Transverse colon (tissue), 4 donors: Measurements from ENCODE around the gene CYP1B1. TPM values are rescaled to one million over a fixed set of nuclear protein-coding genes. Genes with fewer than 3 reads are reported as not detected.

Experiments
- DNase-seq: peaks from one replicate; pipeline ENCODE4 v3.0.0-alpha.2; 2019
- H3K27ac ChIP-seq, 4 donors: fragments of 200-600 bp; sonication (generic); 2 replicates each; pipeline ENCODE4 v1.5.1; 2016 to 2018; ENCODE audit warnings: inconsistent platforms in 4 of 4
- H3K27me3 ChIP-seq: fragments of 200-600 bp; sonication (generic); 2 replicates; pipeline ENCODE4 v1.5.1; 2017; ENCODE audit warnings: inconsistent platforms
- H3K36me3 ChIP-seq, 4 donors: fragments of 200-600 bp; sonication (generic); 2 replicates each; pipeline ENCODE4 v1.5.1; 2017 to 2019; ENCODE audit warnings: inconsistent platforms in 4 of 4
- H3K4me1 ChIP-seq, 4 donors: fragments of 200-600 bp; sonication (generic); 2 replicates each; pipeline ENCODE4 v1.5.1; 2017 to 2020; ENCODE audit warnings: inconsistent platforms in 4 of 4
- H3K4me3 ChIP-seq, 4 donors: fragments of 200-600 bp; sonication (generic); 1 replicate in 1 of 4; 2 replicates in 3 of 4; pipeline versions ENCODE4 v1.5.1 to v1.6.1; 2017 to 2019; ENCODE audit warnings: inconsistent platforms in 4 of 4
- H3K9me3 ChIP-seq, 2 donors: fragments of 200-600 bp; sonication (generic); 2 replicates each; pipeline ENCODE4 v1.5.1; 2017 to 2019; ENCODE audit warnings: inconsistent platforms in 2 of 2
- CTCF ChIP-seq, 5 experiments: fragments of 200-600 bp in 3 of 5; fragments of 450-650 bp in 2 of 5; sonication (generic) in 3 of 5; IDR thresholded peaks; 1 replicate in 2 of 5; 2 replicates in 3 of 5; pipeline ENCODE4 v1.5.1; 2016 to 2017; ENCODE audit warnings: antibody characterized with exemption in 5 of 5, inconsistent platforms in 3 of 5, mild to moderate bottlenecking in 2 of 5, moderate library complexity in 1 of 5
- EP300 ChIP-seq: sonication (generic); formaldehyde crosslinking; IDR thresholded peaks from one replicate; pipeline ENCODE4 v1.6.1; 2017; ENCODE audit warnings: antibody characterized with exemption, low read depth
- POLR2A ChIP-seq: fragments of 450-650 bp; IDR thresholded peaks from one replicate; pipeline ENCODE4 v1.6.1; 2016; ENCODE audit warnings: antibody characterized with exemption, mild to moderate bottlenecking, moderate library complexity
- POLR2AphosphoS5 ChIP-seq, 3 donors: sonication (generic); formaldehyde crosslinking; IDR thresholded peaks; one replicate each; pipeline ENCODE4 v1.6.1; 2016; ENCODE audit warnings: antibody characterized with exemption in 3 of 3
- WGBS, 2 donors: methylation state at CpG; one replicate each; pipeline ENCODE4 v1.1.5; 2018; ENCODE audit warnings: low coverage in 1 of 2; 5-methylcytosine and 5-hydroxymethylcytosine counted together
- in situ Hi-C, 4 donors: fragments of 200-750 bp; cut with MboI; loops; one replicate each; pipeline versions ENCODE4 v1.15.0 to v1.15.1; 2017; ENCODE audit warnings: low sequenced_read_pairs in 3 of 4, low pct_ligation_motif_present in 1 of 4, low pct_unique_long_range_greater_than_20kb in 1 of 4
- intact Hi-C: fragments of 100-400 bp; cut with DNase I; formaldehyde crosslinking; loops from one replicate; pipeline ENCODE4 v1.15.1; 2023; ENCODE audit warnings: low total_unique reads
- total RNA-seq, 4 donors: library from RNA; depleted of rRNA; stranded (reverse); fragments of >200 nt; gene quantifications; one replicate each; pipeline ENCODE4 v1.1.0, GENCODE V29; 2016

The CYP1B1 gene
- total RNA-seq, 4 donors from 2014 or later = 2.0 to 9.6 (median 5.5) TPM

- H3K27me3 ChIP-seq = peaks cover 31% of the 10 kb centered on the region
- H3K4me3 ChIP-seq = no peak overlapping the region
- no peaks in the 10 kb centered on the region for H3K9me3 ChIP-seq
- TF ChIP-seq EP300 = no peak
- TF ChIP-seq CTCF (IDR thresholded peaks at IDR 0.05) = no peak
- no peak for TF ChIP-seq POLR2AphosphoS5 (IDR thresholded peaks at IDR 0.05)
- no peak overlapping the region for H3K27ac ChIP-seq
- DNase-seq = no peak
- intact Hi-C loops (loop anchor here (10.0 kb wide), 1 partner anchor 204 kb away; no protein-coding TSS in a partner anchor), in situ Hi-C loops (no loop called here)
- WGBS, 2 donors = 84% methylated on average over 3 of the region's 3 CpGs; no CpG with 5 or more reads in 1 of the 2 donors
- H3K4me1 ChIP-seq = peaks cover 0 to 19% (median 9%) of the 10 kb centered on the region in 4 donors
- no peaks in the 10 kb centered on the region for H3K36me3 ChIP-seq
These were observed 5.5 kb downstream of the CYP1B1 start for GRCh38 chr2:38070438-38070837.

GRCh38 chr2:38068234-38068633 lies 7.7 kb downstream of the CYP1B1 start:
- intact Hi-C loops = no loop called here
- DNase-seq = no peak
- no peak overlapping the region for H3K27ac ChIP-seq
- H3K4me1 ChIP-seq = no peaks in the 10 kb centered on the region
- WGBS, 2 donors = 85 to 87% methylated on average over 4 of the region's 4 CpGs
- H3K9me3 ChIP-seq = no peaks in the 10 kb centered on the region
- no peaks in the 10 kb centered on the region for H3K36me3 ChIP-seq
- TF ChIP-seq CTCF (IDR thresholded peaks at IDR 0.05) = no peak
- H3K27me3 ChIP-seq = peaks cover 9% of the 10 kb centered on the region
- in situ Hi-C loops = no loop called here
- H3K4me3 ChIP-seq = no peak overlapping the region

- Histone ChIP-seq H3K27ac (no peak overlapping the region), H3K27me3 (no peaks in the 10 kb centered on the region), H3K4me1 (no peaks in the 10 kb centered on the region), H3K36me3 (no peaks in the 10 kb centered on the region), H3K9me3 (no peaks in the 10 kb centered on the region), H3K4me3 (no peak overlapping the region)
- TF ChIP-seq CTCF (IDR thresholded peaks at IDR 0.05) = no peak
- intact Hi-C loops = no loop called here
- no peak for DNase-seq
- WGBS, 2 donors = 70 to 88% methylated on average over 6 of the region's 6 CpGs
- in situ Hi-C loops = no loop called here
These were observed 9.4 kb downstream of the CYP1B1 start for GRCh38 chr2:38066421-38067115.

- no peaks in the 10 kb centered on the region for H3K36me3 ChIP-seq
- intact Hi-C loops = no loop called here
- no peak overlapping the region for H3K4me3 ChIP-seq
- H3K27me3 ChIP-seq = no peaks in the 10 kb centered on the region
- 88 to 91% methylated on average over 3 to 6 of the region's 6 CpGs for WGBS, 2 donors
- no peak for DNase-seq
- no peak overlapping the region for H3K27ac ChIP-seq
- no peaks in the 10 kb centered on the region for H3K9me3 ChIP-seq
- in situ Hi-C loops = no loop called here
- H3K4me1 ChIP-seq = no peaks in the 10 kb centered on the region
- TF ChIP-seq POLR2AphosphoS5 (IDR thresholded peaks at IDR 0.05) (no peak), POLR2A (no peak), CTCF (IDR thresholded peaks at IDR 0.05) (no peak), EP300 (no peak)
These were observed 10.3 kb downstream of the CYP1B1 start for GRCh38 chr2:38065502-38066135.
